ENCODE measurements around the gene RAPGEF6. TPM values are rescaled to one million over a fixed set of nuclear protein-coding genes. Genes with fewer than 3 reads are reported as not detected.

Gene RAPGEF6
- total and polyA plus RNA-seq, 9 of the 15 experiments (the other 6 are each of a cell fraction or from before 2014, with no cell fraction given), result 2.7 to 23.4 (median 12.7) TPM

DNA sequence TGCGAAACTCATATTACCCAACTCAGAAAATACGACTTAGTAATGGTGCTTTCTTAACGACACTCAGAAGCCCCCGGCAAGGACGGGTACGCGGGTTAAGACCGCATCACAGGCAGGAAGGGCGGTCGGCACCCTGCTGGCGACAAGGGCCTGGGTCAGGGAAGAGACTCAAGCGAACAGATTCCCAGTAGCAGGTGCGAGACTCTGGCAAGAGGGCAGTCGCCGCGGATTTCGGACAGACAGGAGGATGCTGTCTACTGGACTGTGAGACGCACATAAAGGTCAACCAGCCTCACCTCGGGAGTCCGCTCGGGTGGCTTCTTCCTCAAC is 398 bp downstream of the RAPGEF6 start (continued):
- TF ChIP-seq NR3C1 (CRISPR knock-in tag; IDR thresholded peaks at IDR 0.05) (no peak), TBP (optimal IDR thresholded peaks at IDR 0.05; ENCODE audit: low read depth, low read length) (no peak), TAL1 (IDR thresholded peaks at IDR 0.05) (no peak), PHF21A (IDR thresholded peaks at IDR 0.05; ENCODE audit: borderline replicate concordance, low read depth) (peak; percentile 74; the same call in 1 of the 2 replicates), ZNF324 (CRISPR knock-in tag; IDR thresholded peaks at IDR 0.05) (peak; percentile 37; the same call in 1 of the 2 replicates), ZNF408 (CRISPR knock-in tag; IDR thresholded peaks at IDR 0.05; ENCODE audit: low read depth) (no peak), POLR2A (conservative IDR thresholded peaks at IDR 0.05) (no peak), HLTF (IDR thresholded peaks at IDR 0.05) (no peak), FOXA3 (CRISPR knock-in tag; conservative IDR thresholded peaks at IDR 0.05 in 1 of 2, IDR thresholded peaks at IDR 0.05 in 1 of 2) (0 out of 4 replicates have a peak, but pooled peaks of 1 of the 2 experiments have one; percentile 44), ZNF57 (CRISPR knock-in tag; IDR thresholded peaks at IDR 0.05) (no peak), RCOR1 (IDR thresholded peaks at IDR 0.05; ENCODE audit: borderline replicate concordance in 1 of 2, low read depth in 2 of 2, low read length in 2 of 2) (peak in 1 of 2 experiments; percentile 6; a peak in 1 of 4 replicates), CBX5 (IDR thresholded peaks at IDR 0.05; ENCODE audit: borderline replicate concordance, low read depth) (no peak), SIN3B (IDR thresholded peaks at IDR 0.05; ENCODE audit: low read depth) (no peak), ZNF830 (CRISPR knock-in tag; IDR thresholded peaks at IDR 0.05) (no peak), ETV5 (CRISPR knock-in tag; IDR thresholded peaks at IDR 0.05; ENCODE audit: low read depth) (no peak)
- TF ChIP-seq, protein P1, sequence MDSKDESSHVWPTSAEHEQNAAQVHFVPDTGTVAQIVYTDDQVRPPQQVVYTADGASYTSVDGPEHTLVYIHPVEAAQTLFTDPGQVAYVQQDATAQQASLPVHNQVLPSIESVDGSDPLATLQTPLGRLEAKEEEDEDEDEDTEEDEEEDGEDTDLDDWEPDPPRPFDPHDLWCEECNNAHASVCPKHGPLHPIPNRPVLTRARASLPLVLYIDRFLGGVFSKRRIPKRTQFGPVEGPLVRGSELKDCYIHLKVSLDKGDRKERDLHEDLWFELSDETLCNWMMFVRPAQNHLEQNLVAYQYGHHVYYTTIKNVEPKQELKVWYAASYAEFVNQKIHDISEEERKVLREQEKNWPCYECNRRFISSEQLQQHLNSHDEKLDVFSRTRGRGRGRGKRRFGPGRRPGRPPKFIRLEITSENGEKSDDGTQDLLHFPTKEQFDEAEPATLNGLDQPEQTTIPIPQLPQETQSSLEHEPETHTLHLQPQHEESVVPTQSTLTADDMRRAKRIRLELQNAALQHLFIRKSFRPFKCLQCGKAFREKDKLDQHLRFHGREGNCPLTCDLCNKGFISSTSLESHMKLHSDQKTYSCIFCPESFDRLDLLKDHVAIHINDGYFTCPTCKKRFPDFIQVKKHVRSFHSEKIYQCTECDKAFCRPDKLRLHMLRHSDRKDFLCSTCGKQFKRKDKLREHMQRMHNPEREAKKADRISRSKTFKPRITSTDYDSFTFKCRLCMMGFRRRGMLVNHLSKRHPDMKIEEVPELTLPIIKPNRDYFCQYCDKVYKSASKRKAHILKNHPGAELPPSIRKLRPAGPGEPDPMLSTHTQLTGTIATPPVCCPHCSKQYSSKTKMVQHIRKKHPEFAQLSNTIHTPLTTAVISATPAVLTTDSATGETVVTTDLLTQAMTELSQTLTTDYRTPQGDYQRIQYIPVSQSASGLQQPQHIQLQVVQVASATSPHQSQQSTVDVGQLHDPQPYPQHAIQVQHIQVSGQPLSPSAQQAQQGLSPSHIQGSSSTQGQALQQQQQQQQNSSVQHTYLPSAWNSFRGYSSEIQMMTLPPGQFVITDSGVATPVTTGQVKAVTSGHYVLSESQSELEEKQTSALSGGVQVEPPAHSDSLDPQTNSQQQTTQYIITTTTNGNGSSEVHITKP (IDR thresholded peaks at IDR 0.05; ENCODE audit: partially characterized antibody), result no peak
- TF ChIP-seq, protein P2, sequence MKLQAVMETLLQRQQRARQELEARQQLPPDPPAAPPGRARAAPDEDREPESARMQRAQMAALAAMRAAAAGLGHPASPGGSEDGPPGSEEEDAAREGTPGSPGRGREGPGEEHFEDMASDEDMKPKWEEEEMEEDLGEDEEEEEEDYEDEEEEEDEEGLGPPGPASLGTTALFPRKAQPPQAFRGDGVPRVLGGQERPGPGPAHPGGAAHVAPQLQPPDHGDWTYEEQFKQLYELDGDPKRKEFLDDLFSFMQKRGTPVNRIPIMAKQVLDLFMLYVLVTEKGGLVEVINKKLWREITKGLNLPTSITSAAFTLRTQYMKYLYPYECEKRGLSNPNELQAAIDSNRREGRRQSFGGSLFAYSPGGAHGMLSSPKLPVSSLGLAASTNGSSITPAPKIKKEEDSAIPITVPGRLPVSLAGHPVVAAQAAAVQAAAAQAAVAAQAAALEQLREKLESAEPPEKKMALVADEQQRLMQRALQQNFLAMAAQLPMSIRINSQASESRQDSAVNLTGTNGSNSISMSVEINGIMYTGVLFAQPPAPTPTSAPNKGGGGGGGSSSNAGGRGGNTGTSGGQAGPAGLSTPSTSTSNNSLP (IDR thresholded peaks at IDR 0.05; ENCODE audit: borderline replicate concordance, low read depth, low read length), result no peak
- TF ChIP-seq, protein P3, sequence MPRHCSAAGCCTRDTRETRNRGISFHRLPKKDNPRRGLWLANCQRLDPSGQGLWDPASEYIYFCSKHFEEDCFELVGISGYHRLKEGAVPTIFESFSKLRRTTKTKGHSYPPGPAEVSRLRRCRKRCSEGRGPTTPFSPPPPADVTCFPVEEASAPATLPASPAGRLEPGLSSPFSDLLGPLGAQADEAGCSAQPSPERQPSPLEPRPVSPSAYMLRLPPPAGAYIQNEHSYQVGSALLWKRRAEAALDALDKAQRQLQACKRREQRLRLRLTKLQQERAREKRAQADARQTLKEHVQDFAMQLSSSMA (CRISPR knock-in tag; IDR thresholded peaks at IDR 0.05), result no peak
- TF ChIP-seq, protein P4, sequence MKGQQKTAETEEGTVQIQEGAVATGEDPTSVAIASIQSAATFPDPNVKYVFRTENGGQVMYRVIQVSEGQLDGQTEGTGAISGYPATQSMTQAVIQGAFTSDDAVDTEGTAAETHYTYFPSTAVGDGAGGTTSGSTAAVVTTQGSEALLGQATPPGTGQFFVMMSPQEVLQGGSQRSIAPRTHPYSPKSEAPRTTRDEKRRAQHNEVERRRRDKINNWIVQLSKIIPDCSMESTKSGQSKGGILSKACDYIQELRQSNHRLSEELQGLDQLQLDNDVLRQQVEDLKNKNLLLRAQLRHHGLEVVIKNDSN (CRISPR knock-in tag; IDR thresholded peaks at IDR 0.05), result no peak
- TF ChIP-seq, protein P5, sequence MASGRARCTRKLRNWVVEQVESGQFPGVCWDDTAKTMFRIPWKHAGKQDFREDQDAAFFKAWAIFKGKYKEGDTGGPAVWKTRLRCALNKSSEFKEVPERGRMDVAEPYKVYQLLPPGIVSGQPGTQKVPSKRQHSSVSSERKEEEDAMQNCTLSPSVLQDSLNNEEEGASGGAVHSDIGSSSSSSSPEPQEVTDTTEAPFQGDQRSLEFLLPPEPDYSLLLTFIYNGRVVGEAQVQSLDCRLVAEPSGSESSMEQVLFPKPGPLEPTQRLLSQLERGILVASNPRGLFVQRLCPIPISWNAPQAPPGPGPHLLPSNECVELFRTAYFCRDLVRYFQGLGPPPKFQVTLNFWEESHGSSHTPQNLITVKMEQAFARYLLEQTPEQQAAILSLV (tag; IDR thresholded peaks at IDR 0.05), result no peak
- TF ChIP-seq, protein P6, sequence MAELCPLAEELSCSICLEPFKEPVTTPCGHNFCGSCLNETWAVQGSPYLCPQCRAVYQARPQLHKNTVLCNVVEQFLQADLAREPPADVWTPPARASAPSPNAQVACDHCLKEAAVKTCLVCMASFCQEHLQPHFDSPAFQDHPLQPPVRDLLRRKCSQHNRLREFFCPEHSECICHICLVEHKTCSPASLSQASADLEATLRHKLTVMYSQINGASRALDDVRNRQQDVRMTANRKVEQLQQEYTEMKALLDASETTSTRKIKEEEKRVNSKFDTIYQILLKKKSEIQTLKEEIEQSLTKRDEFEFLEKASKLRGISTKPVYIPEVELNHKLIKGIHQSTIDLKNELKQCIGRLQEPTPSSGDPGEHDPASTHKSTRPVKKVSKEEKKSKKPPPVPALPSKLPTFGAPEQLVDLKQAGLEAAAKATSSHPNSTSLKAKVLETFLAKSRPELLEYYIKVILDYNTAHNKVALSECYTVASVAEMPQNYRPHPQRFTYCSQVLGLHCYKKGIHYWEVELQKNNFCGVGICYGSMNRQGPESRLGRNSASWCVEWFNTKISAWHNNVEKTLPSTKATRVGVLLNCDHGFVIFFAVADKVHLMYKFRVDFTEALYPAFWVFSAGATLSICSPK (IDR thresholded peaks at IDR 0.05; ENCODE audit: borderline replicate concordance), result no peak

Measured in K562 (cell line).